Measurements from ENCODE around the gene VPS13D. TPM values are rescaled to one million over a fixed set of nuclear protein-coding genes. Genes with fewer than 3 reads are reported as not detected.

The VPS13D gene
- total RNA-seq, 1 experiment from 2014 or later = 36.5 TPM

- peak; percentile 90 for DNase-seq (ENCODE audit: unreplicated experiment)
- no peak for TF ChIP-seq CTCF (IDR thresholded peaks at IDR 0.05; ENCODE audit: unreplicated experiment)
- H3K9me3 Mint-ChIP-seq (ENCODE audit: unreplicated experiment) = no peaks in the 10 kb centered on the region
- H3K4me3 Mint-ChIP-seq (ENCODE audit: unreplicated experiment) = peak overlapping the region; percentile 25
- H3K4me1 Mint-ChIP-seq (ENCODE audit: insufficient read depth, unreplicated experiment) = peaks cover 36% of the 10 kb centered on the region
- H3K27ac Mint-ChIP-seq (ENCODE audit: low read depth, unreplicated experiment) = peak overlapping the region; percentile 61
- no peaks in the 10 kb centered on the region for H3K27me3 Mint-ChIP-seq (ENCODE audit: insufficient read depth, unreplicated experiment)
- BruUV-seq (replicated peaks) = no TSS peak
- H3K36me3 Mint-ChIP-seq (ENCODE audit: insufficient read depth, unreplicated experiment) = peaks cover 13% of the 10 kb centered on the region
- ChIA-PET CTCF (interaction anchor here (0.9 to 2.1 kb wide), 4 partner anchors 10 to 181 kb away, joined by 3 to 8 read pairs (median 4); partner anchors contain the start of gene DHRS3), POLR2A (interaction anchor here (0.6 to 7.3 kb wide), 10 partner anchors 12 to 181 kb away, joined by 3 to 53 read pairs (median 4); partner anchors contain the start of gene DHRS3)
- intact Hi-C loops (cut with micrococcal nuclease) = loop anchor here (1.0 to 2.0 kb wide), 2 partner anchors 44 to 182 kb away; no protein-coding TSS in a partner anchor
Observed at GRCh38 chr1:12436817-12437599, 207.2 kb downstream of the VPS13D start.

GRCh38 chr1:12437629-12438028, 207.8 kb downstream of the VPS13D start:
- intact Hi-C loops (cut with micrococcal nuclease) = loop anchor here (1.0 to 2.0 kb wide), 2 partner anchors 43 to 182 kb away; no protein-coding TSS in a partner anchor
- CTCF ChIA-PET = interaction anchor here (0.9 to 1.3 kb wide), 3 partner anchors 9 to 59 kb away, joined by 3 to 8 read pairs (median 4); no protein-coding TSS in a partner anchor
- H3K4me1 Mint-ChIP-seq (ENCODE audit: insufficient read depth, unreplicated experiment) = peaks cover 36% of the 10 kb centered on the region
- POLR2A ChIA-PET = interaction anchor here (1.1 to 7.3 kb wide), 7 partner anchors 11 to 180 kb away, joined by 3 to 53 read pairs (median 13); partner anchors contain the start of gene DHRS3
- H3K27me3 Mint-ChIP-seq (ENCODE audit: insufficient read depth, unreplicated experiment) = no peaks in the 10 kb centered on the region
- no TSS peak for BruUV-seq (replicated peaks)
- H3K9me3 Mint-ChIP-seq (ENCODE audit: unreplicated experiment) = no peaks in the 10 kb centered on the region
- no peak overlapping the region for H3K27ac Mint-ChIP-seq (ENCODE audit: low read depth, unreplicated experiment)
- H3K36me3 Mint-ChIP-seq (ENCODE audit: insufficient read depth, unreplicated experiment) = peaks cover 13% of the 10 kb centered on the region
- TF ChIP-seq CTCF (IDR thresholded peaks at IDR 0.05; ENCODE audit: unreplicated experiment) = no peak
- no peak overlapping the region for H3K4me3 Mint-ChIP-seq (ENCODE audit: unreplicated experiment)
- DNase-seq (ENCODE audit: unreplicated experiment) = no peak

DNA sequence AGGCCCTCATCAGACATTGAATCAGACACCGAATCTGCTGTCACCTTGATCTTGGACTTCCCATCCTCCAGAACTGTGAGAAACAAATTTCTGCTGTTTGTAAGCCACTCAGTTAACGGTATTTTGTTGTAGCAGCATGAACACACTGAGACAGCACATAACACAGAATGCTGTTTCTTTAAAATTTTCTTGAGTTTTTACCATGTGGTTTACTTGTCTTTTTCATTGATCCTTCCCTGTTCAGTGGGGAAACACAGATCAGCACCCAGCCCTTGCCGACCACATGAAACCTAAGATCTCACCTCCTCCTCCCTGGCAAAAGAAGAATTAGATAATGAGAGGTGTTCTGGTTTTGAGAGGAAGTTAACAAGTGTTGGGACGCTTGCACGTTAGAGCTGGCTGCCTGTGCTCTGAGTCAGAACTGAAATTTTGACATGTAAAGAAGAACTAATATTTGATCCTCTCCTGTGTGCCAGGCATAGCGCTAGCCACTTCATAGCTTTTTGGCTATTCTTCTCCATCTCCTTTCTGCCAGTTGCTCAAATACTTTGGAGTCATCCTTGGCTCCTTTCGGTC, 208.6 kb downstream of the VPS13D start:
- no TSS peak for BruUV-seq (replicated peaks)
- Mint-ChIP-seq H3K27ac (ENCODE audit: low read depth, unreplicated experiment) (no peak overlapping the region), H3K9me3 (ENCODE audit: unreplicated experiment) (no peaks in the 10 kb centered on the region), H3K4me1 (ENCODE audit: insufficient read depth, unreplicated experiment) (peaks cover 34% of the 10 kb centered on the region), H3K36me3 (ENCODE audit: insufficient read depth, unreplicated experiment) (peaks cover 18% of the 10 kb centered on the region), H3K27me3 (ENCODE audit: insufficient read depth, unreplicated experiment) (no peaks in the 10 kb centered on the region), H3K4me3 (ENCODE audit: unreplicated experiment) (no peak overlapping the region)
- DNase-seq (ENCODE audit: unreplicated experiment) = peak; percentile 39
- ChIA-PET POLR2A (interaction anchor here (0.8 to 7.3 kb wide), 8 partner anchors 10 to 179 kb away, joined by 3 to 53 read pairs (median 4); partner anchors contain the start of gene DHRS3), CTCF (interaction anchor here (1.0 to 1.3 kb wide), 2 partner anchors 9 to 60 kb away, joined by 4 to 8 read pairs; no protein-coding TSS in a partner anchor)
- TF ChIP-seq CTCF (IDR thresholded peaks at IDR 0.05; ENCODE audit: unreplicated experiment) = no peak
- intact Hi-C loops (cut with micrococcal nuclease) = no loop called here

DNA sequence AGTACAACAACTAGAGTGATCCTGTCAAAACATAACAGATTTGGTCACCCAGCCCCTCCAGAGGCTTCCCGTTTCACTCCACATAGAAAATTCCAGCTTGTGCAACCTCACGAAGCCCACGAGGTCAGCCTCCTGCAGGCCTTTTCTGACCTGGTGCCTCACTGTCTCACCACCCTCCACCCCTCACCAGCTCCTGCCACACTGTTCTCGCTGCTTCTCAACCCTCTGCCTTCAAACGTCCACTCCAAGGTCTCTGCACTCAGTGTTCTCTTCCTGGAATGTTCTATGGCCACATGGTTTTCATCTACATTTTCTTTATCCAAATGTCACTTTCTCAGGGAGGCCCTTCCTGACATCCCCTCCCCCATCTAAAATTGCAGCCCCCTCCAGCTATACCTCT, 209.2 kb downstream of the VPS13D start:
- POLR2A ChIA-PET = interaction anchor here (0.8 to 7.3 kb wide), 5 partner anchors 13 to 179 kb away, joined by 3 to 53 read pairs (median 5); partner anchors contain the start of gene DHRS3
- no peak for TF ChIP-seq CTCF (IDR thresholded peaks at IDR 0.05; ENCODE audit: unreplicated experiment)
- H3K4me1 Mint-ChIP-seq (ENCODE audit: insufficient read depth, unreplicated experiment) = peaks cover 28% of the 10 kb centered on the region
- no peaks in the 10 kb centered on the region for H3K27me3 Mint-ChIP-seq (ENCODE audit: insufficient read depth, unreplicated experiment)
- peaks cover 23% of the 10 kb centered on the region for H3K36me3 Mint-ChIP-seq (ENCODE audit: insufficient read depth, unreplicated experiment)
- DNase-seq (ENCODE audit: unreplicated experiment) = no peak
- CTCF ChIA-PET = interaction anchor here (0.6 kb wide), 2 partner anchors 124 to 183 kb away, joined by 3 read pairs; no protein-coding TSS in a partner anchor
- no peak overlapping the region for H3K27ac Mint-ChIP-seq (ENCODE audit: low read depth, unreplicated experiment)
- no peak overlapping the region for H3K4me3 Mint-ChIP-seq (ENCODE audit: unreplicated experiment)
- H3K9me3 Mint-ChIP-seq (ENCODE audit: unreplicated experiment) = no peaks in the 10 kb centered on the region
- no TSS peak for BruUV-seq (replicated peaks)
- intact Hi-C loops (cut with micrococcal nuclease) = no loop called here

Data from MCF 10A (cell line).